HG03439 (cell line): ENCODE measurements around the gene DCDC2B.
"Not testable (repeated sequence)": the region's sequence is repeated elsewhere in the genome, so short reads cannot be mapped to it uniquely, and the experiment has no call there.

ENCODE experiments used
- ATAC-seq: cut with Tn5 transposase; IDR thresholded peaks from one replicate; pipeline ENCODE4 v1.9.1; 2021; ENCODE audit warnings: mild to moderate bottlenecking, moderate library complexity; ENCODE audit not compliant: unreplicated experiment

The DCDC2B gene

DNA sequence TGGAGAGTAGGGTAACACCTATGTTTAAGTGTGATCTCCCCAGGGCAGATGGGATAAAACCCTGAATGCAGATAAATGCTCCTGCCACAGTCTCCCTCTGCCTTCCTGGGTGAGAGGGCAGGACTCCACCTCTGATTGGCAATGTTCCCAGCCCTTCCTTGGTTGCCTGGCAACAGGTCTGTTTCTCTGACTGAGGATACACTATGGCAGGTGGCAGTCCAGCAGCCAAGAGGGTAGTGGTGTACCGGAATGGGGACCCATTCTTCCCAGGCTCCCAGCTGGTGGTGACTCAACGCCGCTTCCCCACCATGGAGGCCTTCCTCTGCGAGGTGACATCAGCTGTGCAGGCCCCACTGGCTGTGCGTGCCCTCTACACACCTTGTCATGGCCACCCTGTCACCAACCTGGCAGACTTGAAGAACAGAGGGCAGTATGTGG, at the start of gene DCDC2B:
Gene DCDC2B (plus strand): TSS at position 199 of the 438 bp plus-strand sequence. CDS start 5 bp downstream, at position 204.
- ATAC-seq = no peak

DNA sequence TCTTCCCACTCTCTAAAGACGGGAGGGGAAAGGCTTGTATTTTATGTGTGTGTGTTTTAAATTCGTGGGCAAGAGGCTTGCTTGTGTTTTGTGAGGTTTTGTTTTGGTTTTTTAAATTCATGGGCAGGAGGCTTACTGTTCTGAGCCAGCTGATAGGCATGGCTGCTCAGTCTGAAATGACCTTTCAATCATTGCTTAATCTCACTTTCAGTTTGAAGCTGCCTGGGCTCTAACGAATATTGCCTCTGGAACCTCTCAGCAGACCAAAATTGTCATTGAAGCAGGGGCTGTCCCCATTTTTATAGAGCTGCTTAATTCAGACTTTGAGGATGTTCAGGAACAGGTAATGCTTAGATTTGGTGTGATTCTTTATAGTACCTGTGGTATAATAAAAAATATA, 49.7 kb upstream of the DCDC2B start:
- no peak for ATAC-seq

DNA sequence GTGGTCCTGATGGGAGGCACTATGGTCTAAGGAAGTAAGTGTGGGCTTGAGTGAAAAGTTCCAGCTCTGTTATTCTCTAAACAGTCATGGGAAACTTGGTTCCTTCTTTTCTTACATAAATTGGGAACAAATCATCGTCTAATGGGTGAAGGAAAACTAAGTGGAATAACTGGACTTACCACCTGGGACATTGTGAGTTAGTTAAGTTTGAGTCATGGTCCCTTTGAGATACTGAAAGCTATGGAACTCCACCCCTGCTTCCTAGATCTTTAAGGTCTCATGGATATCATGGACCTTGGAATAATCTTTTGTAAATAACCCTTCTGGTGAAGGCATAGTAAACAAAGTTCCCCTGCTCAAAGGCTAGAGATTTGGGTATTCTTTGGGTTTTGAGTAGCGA, 45.5 kb upstream of the DCDC2B start:
- no peak for ATAC-seq

DNA sequence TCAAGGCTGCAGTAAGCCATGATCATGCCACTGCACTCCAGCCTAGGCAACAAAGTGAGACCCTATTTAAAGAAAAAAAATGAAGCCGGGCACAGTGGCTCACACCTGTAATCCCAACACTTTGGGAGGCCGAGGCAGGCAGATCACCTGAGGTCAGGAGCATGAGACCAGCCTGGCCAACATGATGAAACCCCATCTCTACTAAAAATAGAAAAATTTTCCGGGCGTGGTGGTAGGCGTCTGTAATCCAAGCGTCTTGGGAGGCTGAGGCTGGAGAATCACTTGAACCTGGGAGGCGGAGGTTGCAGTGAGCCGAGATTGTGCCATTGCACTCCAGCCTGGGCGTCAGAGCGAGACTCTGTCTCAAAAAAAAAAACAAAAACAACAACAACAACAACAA, 43.3 kb upstream of the DCDC2B start:
- ATAC-seq = not testable (repeated sequence)

DNA sequence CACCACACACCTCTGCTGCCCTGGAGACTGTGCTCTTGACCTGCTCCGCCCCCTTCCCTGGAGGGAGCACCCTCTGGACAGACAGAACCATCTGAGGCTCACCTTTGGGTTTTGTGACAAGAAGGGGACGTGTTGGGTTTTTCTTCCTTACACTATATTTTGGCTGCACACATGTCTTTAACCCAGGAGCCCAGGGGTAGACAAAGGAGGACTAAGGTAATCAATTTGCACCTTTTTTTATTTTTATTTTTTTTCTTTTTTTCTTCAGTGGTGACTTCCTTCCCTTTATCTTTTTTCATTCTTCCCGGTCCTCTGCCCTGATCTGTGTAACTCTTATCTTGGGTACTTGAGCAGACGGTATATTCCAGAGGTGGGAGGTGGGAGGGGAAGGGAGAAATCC, 37.9 kb upstream of the DCDC2B start:
- no peak for ATAC-seq

DNA sequence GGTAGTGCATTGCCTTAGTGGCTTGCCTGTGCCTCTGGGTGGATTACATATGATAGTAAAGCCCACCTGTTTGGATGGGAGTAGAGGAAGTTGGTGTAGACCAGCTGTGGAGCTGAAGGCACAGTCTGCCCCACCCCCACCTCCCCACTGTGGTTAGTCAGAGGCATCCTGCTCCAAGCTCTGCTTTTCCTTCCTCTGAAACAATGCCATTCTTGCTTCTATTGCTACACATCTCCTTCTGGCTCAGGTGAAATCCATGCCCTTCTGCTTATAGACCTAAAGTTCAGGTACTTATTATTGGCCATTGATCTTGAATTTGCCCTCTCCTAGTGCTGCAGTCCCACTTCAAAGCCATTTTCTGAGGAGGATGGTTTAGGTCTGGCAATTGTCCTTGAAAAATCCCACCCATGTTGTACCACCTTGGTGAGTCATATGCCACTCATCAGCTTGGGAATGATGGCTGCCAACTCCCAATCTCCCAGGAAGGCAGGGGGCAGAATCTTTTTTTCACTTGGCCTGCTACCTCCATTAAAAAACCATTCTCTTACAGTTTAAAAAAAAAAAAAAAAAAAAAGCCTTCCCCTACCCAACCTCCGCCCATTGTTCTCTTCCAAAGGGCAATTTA, 36.2 kb upstream of the DCDC2B start:
- no peak for ATAC-seq

DNA sequence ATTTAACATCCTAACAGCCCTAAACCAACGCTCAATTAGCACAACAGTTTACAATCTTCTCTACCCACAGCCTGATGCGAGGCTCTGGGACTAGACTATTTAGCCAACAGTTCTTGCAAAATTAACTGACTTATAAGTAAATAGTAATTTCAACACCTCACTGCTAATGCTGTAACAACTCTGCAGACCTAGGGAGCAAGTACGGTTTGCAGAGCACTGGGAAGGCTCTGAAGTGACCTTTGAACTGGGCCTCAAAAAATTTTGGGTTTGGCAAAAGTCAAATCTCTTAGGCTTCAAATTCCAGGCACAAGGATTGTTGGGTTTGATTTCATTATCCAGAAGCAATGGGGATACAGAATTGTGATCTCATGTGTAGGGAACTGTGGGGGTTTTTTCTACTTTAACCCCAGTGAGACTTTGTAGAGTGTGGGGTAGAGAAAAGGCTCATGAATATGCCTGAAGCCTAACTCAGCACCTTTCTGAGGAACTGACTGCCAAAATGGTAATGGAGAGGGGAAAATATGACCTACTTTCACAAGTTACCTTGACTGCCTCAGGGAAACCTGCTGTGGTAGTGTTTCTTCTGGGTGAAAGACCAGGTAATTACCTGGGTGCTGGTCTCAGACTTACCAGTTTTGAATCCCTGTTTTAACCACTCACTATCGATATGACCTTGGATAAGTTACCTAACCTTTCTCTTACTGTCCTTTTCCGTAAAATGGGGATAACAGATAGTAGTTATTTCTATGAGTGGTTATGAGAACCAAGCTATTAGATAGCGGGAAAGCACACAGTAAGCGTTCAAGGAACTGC, 30.3 kb upstream of the DCDC2B start:
- no peak for ATAC-seq

DNA sequence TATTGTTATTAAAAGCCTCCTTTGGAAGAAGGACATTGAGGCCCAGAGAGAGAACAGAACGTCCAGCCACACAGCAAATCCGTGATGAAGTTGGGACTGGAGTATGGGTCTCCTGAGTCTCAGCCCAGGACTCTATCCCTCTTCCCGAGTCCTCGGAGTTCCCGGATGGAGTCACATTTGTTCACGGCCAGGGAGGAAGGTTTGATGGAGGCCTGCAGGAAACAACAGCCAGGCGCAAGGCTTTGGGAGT, 29.8 kb upstream of the DCDC2B start:
- ATAC-seq = peak; percentile 3

DNA sequence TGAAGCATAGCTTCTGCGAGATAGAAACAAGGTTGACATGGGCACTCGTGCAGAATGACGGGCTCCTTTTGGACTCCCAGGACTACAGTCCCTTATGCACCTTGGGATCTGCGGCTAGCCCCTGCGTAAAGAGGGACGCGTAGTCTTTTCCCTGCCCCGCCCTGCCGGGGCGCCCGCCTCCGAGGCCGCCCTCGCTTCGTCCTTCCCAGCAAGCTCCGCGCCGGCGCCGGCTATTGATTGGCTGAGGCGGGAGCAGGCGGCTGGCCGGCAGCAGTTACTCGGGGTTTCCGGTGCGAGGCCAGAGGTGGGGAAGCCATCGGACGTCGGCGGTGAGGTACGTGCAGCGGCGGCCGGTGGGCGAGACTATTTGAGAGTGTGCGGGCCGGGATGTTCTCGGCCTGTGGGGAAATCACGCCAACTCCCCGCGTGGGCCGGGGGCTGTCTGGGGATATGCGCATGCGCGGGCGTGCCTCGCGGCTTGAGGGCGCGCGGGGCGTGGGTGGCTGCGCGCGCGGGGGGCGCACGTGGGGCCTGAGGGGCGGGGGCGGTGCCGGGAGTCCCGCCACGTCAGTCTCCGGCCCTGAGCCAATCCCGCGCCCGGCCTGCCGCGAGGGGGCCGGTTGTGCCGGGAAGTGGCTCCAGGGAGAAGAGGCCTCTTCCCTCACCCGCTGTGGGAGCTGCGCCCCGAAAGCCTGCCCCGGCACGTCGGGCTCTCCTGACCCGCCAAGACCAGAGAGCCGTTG, 29.3 kb upstream of the DCDC2B start, which contains the start of gene TXLNA:
Gene TXLNA (plus strand): TSS at position 233 of the 743 bp plus-strand sequence. CDS start 671 bp downstream, outside the sequence.
- ATAC-seq = peak; percentile 75

DNA sequence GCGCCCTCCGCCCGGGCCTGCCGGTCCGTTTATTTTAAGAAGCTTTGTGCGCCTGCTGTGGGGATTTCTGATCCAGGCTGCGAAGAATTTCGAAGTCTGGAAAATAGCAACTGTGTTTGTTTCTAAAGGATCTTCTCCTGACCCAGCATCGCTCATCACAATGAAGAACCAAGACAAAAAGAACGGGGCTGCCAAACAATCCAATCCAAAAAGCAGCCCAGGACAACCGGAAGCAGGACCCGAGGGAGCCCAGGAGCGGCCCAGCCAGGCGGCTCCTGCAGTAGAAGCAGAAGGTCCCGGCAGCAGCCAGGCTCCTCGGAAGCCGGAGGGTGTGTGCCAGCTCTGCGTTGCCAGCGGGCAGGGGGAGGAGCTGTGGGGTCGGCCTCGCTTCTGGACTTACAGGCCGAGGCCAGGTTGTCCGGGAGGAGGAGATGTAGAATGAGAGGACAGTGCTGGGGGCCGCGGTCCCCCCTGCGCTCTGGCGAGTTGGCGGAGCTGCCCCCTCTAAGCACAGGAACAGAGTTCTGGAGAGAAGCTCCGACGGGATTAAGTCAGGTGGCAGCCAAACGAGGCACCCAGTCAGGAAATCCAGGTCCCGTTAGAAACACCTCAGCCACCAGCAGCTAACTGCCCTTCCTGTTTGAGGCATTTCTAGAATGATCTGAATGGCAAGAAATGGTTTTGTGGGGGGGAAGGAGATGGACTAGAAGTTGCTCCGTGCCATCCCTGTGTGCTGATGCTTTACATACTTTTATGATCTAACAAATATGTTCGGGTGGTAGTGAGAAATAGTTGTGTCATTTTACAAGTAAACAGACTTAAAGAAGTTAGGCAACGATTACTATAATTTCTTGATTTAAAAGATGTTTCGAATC, 28.5 kb upstream of the DCDC2B start:
- ATAC-seq = peak; percentile 28

DNA sequence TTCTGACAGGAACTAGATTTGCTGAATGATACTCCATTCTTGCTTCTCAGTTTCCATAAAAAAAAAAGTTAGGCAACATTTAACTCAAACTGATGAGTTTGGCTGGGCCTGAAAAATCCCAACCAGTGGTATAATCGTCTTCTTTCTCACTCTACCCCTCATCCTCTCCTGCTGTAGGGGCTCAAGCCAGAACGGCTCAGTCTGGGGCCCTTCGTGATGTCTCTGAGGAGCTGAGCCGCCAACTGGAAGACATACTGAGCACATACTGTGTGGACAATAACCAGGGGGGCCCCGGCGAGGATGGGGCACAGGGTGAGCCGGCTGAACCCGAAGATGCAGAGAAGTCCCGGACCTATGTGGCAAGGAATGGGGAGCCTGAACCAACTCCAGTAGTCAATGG, 27.8 kb upstream of the DCDC2B start:
- no peak for ATAC-seq

DNA sequence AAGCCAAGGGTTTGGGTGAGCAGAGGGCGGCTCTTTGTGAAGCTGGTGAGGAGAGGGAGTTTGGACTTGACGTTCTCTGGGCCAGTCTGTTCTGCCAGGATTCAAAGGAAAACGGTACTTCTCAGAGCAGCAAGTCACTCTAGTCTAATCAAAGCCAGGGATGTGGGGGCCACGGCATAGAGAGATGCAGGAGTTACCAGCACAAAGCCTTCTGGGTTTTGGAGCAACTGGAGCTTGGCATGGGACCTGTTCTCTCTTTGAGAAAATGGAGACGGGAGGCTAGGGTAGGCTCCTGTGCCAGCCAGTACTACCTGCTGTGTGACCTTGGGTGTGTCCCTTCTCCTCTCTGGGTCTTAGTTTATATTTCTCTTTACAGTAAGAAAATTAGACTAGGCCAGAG, 27.3 kb upstream of the DCDC2B start:
- ATAC-seq = no peak

DNA sequence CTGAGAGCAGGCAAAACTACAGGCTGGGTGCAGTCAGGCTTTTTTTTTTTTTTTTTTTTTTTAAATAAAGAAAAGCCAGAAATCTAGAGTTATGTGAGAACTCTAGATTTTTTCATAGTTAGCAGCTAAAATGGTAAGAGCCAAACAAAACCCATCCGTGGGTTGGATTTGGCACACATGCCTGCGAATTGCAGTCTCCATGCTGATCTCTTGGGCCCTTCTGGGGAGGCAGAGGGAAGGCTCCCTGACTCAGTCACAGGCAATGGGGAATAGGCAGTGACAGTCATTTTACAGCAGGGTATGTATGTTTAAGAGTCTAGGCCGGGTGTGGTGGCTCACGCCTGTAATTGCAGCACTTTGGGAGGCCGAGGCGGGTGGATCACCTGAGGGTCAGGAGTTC, 26.8 kb upstream of the DCDC2B start:
- no peak for ATAC-seq

DNA sequence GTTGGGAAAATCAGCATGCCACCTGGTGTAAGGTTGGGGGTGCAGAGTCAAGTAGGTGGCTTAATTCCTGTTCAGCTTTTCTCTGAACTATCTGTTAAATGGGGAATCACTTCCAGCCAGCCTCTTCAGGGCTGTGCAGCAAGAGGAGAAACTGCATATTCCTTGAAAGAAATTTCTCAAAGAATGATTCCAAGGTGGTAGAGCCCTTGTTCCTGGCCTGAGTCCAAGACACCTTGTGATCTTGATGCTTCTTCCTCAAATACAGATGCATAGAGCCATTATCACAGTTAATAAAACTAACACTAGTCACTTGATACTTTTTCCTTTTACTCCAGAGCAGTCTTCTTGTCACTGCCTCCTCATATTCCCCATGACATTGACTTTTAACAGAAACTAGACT, 24.2 kb upstream of the DCDC2B start:
- no peak for ATAC-seq

DNA sequence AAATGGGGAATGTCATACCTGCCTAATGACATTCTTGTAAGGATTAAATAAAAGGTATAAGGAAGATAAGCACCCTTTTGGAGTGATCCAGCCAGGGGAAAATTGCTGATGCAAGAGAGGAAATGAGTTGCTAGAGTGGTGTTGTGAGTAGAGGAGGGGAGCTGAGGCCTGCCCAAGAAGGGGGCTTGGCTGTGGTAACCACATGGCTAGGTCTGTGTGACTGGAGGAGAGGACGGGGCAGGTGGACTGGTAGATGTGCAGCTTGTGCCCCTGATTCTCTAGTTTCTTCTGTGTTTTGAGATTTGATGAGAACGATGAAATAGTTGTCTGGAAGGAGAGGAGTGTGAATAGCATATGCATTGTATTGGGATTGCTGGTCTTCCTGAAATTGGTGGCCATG, 22.8 kb upstream of the DCDC2B start:
- ATAC-seq = no peak

DNA sequence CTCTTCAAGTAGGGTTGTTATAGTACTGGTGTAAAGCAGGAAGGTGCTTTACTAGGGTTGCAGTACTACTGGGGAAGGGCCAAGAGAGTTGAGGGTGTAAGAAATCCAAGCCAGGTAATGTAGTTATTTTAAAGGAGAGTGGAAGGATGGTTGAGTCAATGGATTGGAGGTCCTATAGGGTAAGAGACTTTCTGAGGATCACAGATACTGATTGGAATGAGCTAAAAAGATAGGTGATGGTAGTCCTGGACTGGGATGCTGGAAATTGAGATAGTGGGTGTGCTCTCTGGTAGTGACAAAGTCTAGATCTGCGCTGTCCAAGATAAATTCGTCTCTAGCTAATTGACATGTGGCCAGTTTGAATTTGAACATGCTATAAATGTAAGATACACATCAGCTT, 22.4 kb upstream of the DCDC2B start:
- ATAC-seq = no peak

DNA sequence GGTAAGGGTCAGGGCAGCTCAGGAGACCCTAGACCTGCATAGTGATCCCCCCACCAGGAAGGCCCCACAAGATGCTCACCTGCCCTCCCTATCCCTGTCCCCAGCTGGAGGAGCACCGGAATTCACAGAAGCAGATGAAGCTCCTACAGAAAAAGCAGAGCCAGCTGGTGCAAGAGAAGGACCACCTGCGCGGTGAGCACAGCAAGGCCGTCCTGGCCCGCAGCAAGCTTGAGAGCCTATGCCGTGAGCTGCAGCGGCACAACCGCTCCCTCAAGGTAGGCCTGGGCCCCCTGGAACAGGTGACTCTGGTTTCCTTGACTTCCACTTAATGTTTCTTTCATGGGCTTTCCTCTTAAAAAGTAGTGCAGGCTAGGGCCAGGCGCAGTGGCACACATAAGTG, 21.0 kb upstream of the DCDC2B start:
- ATAC-seq = no peak

DNA sequence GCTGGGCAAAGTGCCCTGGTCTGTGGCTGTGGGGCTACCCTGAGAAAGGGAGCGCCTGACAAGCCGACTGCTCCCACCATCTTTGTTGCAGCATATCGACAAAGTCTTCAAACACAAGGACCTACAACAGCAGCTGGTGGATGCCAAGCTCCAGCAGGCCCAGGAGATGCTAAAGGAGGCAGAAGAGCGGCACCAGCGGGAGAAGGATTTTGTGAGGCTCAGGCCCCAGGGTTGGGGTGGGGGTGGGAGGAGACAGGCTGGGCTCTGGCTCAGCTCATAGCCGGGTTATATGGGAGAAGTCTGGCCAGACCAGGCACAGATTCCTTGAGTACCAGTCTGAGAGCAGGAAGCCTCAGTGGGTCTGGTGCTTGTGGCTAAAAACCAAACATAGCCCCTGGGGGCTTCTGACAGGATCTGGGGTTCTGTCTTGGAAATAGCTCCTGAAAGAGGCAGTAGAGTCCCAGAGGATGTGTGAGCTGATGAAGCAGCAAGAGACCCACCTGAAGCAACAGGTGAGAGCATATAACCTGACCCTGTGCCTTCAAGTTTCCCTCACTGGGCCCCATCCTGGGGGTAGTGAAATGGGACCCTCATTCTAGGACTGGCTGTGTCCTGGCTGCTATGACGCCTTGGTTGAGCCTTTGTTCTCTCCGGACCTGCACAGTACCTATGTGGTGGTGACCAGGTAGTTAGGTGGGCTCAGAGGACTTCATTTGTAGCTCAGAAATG, 16.5 kb upstream of the DCDC2B start:
- no peak for ATAC-seq

DNA sequence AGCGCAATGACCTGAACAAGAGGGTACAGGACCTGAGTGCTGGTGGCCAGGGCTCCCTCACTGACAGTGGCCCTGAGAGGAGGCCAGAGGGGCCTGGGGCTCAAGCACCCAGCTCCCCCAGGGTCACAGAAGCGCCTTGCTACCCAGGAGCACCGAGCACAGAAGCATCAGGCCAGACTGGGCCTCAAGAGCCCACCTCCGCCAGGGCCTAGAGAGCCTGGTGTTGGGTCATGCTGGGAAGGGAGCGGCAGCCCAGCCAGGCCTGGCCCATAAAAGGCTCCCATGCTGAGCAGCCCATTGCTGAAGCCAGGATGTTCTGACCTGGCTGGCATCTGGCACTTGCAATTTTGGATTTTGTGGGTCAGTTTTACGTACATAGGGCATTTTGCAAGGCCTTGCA, 13.9 kb upstream of the DCDC2B start:
- ATAC-seq = no peak

DNA sequence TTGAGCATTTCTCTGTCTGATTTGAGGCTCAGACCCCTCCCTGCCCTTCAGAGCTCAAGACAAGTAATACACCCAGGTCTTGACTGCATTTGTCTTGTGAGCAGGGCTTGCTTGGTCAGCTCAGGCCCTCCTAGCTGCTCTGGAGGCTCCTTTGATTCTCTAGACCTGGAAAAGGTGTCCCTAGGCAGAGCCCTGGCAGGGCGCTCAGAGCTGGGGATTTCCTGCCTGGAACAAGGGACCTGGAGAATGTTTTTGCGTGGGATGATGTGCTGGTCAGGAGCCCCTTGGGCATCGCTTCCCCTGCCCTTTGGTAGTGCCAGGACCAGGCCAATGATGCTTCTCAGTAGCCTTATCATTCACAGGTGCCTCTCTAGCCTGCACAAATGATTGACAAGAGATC, 13.4 kb upstream of the DCDC2B start:
- no peak for ATAC-seq
